Measurements from ENCODE around the gene ZNF484. TPM values are rescaled to one million over a fixed set of nuclear protein-coding genes. Genes with fewer than 3 reads are reported as not detected.
"Not testable (repeated sequence)": the region's sequence is repeated elsewhere in the genome, so short reads cannot be mapped to it uniquely, and the experiment has no call there.

ZNF484 gene
- total and polyA plus RNA-seq, 7 donors = 0.79 to 6.1 (median 3.9) TPM

DNA sequence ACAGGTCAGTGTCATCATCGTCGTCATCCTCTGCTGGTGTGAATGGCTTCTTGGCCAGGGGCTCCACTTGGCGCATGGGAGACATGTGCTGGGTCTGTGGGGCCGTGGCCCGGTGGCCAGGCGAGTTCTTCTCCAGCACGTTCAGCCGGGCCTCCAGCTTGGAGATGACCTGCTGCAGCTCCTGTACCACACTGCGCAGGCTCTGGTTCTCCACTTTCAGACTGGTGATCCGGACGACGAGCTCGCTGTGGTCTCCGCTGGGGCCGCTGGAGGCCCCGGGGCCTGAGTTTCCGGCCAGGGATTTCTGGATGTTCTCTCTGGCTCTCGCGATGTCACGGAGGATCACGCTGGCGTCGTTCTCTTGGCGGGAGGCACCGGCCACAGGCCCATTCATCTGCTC is 40.6 kb downstream of the ZNF484 start:
- peaks cover 31% of the 10 kb centered on the region for H3K9me3 ChIP-seq

DNA sequence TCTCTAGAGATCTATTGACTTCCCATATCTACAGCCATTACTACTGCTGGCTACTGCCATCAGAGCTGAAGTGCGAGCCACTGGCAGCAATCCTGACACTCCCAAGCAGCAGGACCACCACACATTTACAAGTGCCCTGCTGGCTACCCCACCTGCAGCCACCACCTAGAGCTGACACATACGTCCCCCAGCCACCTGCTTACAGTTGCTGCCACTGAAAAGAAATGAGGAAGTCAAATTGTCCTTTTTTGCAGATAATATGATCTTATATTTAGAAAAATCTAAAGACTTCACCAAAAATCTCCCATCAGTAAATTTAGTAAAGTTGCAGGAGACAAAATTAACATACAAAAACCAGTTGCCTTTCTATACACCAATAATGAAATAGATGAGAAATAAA is 48.4 kb downstream of the ZNF484 start:
- Histone ChIP-seq H3K4me3 (no peak overlapping the region), H3K36me3 (ENCODE audit: insufficient read depth in 1 of 2, low read depth in 1 of 2) (no peaks in the 10 kb centered on the region), H3K27me3 (ENCODE audit: insufficient read depth in 3 of 3, low read length in 2 of 3) (no peaks in the 10 kb centered on the region), H3K9me3 (peaks cover 6% of the 10 kb centered on the region), H3K4me1 (no peaks in the 10 kb centered on the region), H3K27ac (no peak overlapping the region)
- 81 to 90% (median 81%) methylated on average over 2 of the region's 2 CpGs for WGBS, 3 donors
- intact Hi-C loops (cut with DNase I) = no loop called here
- TF ChIP-seq, protein P1, sequence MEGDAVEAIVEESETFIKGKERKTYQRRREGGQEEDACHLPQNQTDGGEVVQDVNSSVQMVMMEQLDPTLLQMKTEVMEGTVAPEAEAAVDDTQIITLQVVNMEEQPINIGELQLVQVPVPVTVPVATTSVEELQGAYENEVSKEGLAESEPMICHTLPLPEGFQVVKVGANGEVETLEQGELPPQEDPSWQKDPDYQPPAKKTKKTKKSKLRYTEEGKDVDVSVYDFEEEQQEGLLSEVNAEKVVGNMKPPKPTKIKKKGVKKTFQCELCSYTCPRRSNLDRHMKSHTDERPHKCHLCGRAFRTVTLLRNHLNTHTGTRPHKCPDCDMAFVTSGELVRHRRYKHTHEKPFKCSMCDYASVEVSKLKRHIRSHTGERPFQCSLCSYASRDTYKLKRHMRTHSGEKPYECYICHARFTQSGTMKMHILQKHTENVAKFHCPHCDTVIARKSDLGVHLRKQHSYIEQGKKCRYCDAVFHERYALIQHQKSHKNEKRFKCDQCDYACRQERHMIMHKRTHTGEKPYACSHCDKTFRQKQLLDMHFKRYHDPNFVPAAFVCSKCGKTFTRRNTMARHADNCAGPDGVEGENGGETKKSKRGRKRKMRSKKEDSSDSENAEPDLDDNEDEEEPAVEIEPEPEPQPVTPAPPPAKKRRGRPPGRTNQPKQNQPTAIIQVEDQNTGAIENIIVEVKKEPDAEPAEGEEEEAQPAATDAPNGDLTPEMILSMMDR (IDR thresholded peaks at IDR 0.05) = no peak
- DNase-seq (no peak), ATAC-seq (no peak)

More for the DNA sequence above, 40.6 kb downstream of the ZNF484 start:
- intact Hi-C loops (cut with DNase I) = no loop called here
- DNase-seq = no peak
- Histone ChIP-seq H3K4me1 (no peaks in the 10 kb centered on the region), H3K36me3 (ENCODE audit: insufficient read depth in 1 of 2, low read depth in 1 of 2) (no peaks in the 10 kb centered on the region), H3K27me3 (ENCODE audit: insufficient read depth in 3 of 3, low read length in 2 of 3) (no peaks in the 10 kb centered on the region), H3K27ac (no peak overlapping the region), H3K4me3 (no peak overlapping the region)
- TF ChIP-seq, protein P1 (IDR thresholded peaks at IDR 0.05) = no peak
- WGBS, 3 donors = 91 to 99% (median 98%) methylated on average over 25 of the region's 25 CpGs
- ATAC-seq = no peak

DNA sequence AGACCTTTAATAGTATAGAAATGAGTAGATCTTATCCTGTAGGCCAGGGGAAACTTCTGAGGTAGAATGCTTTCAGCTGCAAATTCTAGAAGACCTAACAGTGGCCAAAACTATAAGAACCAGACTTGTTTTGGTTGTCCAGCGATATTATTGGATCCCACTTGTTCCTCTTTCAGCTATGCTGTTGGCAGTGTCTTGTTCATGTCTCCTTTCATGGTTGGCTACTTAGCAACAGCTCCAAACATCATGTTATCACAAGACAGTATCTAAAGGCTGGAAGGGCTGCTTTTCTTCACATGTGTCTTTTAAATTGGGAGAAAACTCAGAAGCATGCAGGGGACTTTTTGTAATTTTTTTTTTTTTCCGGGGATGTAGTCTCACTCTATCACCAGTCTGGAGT is 52.8 kb downstream of the ZNF484 start:
- DNase-seq; H3K36me3 ChIP-seq (ENCODE audit: insufficient read depth in 1 of 2, low read depth in 1 of 2); H3K4me3 ChIP-seq; ATAC-seq; H3K4me1 ChIP-seq; H3K9me3 ChIP-seq; H3K27me3 ChIP-seq (ENCODE audit: insufficient read depth in 3 of 3, low read length in 2 of 3); H3K27ac ChIP-seq; intact Hi-C loops (cut with DNase I): not testable (repeated sequence)
- 81 to 85% (median 81%) methylated on average over 2 of the region's 2 CpGs for WGBS, 3 donors

DNA sequence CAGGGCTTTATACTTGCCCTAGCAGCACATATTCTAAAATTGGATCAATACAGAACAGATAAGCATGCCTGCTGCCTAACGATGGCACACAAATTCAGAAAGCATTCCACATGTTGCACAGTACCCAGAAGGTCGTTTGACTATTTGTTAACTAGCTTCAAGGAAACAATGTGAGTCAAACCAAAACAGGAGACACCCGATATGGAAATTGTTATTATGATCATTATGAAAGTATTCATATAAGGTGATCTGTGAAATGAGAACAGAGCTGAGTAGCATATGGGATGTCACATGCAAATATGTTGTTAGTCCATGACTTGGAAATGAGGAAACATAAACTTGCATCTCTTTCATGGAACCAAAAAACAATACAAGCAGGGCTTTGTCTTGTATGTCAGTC is 56.9 kb downstream of the ZNF484 start:
- Histone ChIP-seq H3K9me3 (no peaks in the 10 kb centered on the region), H3K27ac (no peak overlapping the region), H3K4me1 (no peaks in the 10 kb centered on the region), H3K4me3 (no peak overlapping the region), H3K27me3 (ENCODE audit: insufficient read depth in 3 of 3, low read length in 2 of 3) (peaks cover 0 to 7% (median 0%) of the 10 kb centered on the region in 3 donors), H3K36me3 (ENCODE audit: insufficient read depth in 1 of 2, low read depth in 1 of 2) (no peaks in the 10 kb centered on the region)
- intact Hi-C loops (cut with DNase I) = no loop called here
- WGBS, 3 donors = 77 to 86% (median 79%) methylated on average over 3 of the region's 3 CpGs
- TF ChIP-seq, protein P1 (IDR thresholded peaks at IDR 0.05) = no peak
- ATAC-seq (no peak), DNase-seq (no peak)

DNA sequence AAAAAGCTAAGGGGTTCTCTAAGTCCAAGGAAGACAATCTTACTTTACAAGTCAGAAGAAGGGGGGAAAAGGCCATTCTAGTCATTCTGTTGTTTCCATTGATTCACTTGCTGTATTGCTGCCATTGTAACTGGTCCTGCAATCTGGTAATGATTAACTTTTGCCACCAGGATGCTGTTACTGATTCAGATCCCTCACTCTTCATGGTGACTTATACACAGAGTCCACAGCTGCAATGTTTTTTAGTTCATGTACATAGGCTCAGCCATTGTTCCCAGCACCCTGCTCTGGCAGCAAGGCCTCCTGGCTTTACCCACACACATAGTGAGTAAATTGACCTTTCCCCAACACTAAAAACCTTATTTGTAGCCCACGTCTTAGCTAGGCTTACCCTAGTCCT is 57.9 kb downstream of the ZNF484 start:
- H3K36me3 ChIP-seq (ENCODE audit: insufficient read depth in 1 of 2, low read depth in 1 of 2); H3K9me3 ChIP-seq; H3K27me3 ChIP-seq (ENCODE audit: insufficient read depth in 3 of 3, low read length in 2 of 3); intact Hi-C loops (cut with DNase I); H3K4me1 ChIP-seq; H3K4me3 ChIP-seq; ATAC-seq; H3K27ac ChIP-seq; DNase-seq: not testable (repeated sequence)
- 65 to 87% (median 82%) methylated on average over 1 of the region's 1 CpG for WGBS, 3 donors

DNA sequence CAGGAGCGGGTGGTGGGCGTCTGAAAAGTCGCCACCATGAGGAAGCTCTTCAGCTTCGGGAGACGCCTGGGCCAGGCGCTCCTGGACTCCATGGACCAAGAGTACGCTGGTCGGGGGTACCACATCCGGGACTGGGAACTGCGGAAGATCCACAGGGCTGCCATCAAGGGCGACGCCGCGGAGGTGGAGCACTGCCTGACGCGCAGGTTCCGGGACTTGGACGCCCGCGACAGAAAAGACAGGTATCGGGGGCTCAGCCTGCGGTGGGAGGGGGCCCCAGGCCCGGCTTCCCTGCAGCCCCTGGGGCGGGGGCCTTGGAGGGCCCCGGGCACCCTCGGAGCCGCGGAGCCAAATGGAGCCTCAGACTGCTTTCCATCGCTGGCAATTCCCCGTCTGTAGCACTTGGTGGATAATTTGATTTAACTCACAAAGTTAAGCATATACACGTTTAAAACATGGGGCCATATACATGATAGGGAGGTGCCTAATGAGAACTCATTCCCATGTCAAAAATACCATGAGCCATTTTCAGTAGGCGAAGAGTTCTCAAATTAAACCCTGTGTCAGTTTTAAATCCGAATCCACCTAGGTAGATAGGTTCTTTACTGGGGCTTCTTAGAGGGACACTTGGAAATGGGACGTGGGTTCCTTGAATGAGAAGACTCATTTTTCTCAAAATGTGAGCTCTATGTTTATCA is 68.1 kb downstream of the ZNF484 start:
- H3K27ac ChIP-seq; DNase-seq; intact Hi-C loops (cut with DNase I); H3K9me3 ChIP-seq; H3K36me3 ChIP-seq (ENCODE audit: insufficient read depth in 1 of 2, low read depth in 1 of 2); H3K4me3 ChIP-seq; ATAC-seq: not testable (repeated sequence)
- Histone ChIP-seq H3K4me1 (peaks cover 24% of the 10 kb centered on the region), H3K27me3 (ENCODE audit: insufficient read depth in 3 of 3, low read length in 2 of 3) (peaks cover 0 to 93% (median 28%) of the 10 kb centered on the region in 3 donors)
- 8 to 9% (median 8%) methylated on average over 29 to 34 of the region's 34 CpGs for WGBS, 3 donors
